Measurements from ENCODE around the gene PELI2. TPM values are rescaled to one million over a fixed set of nuclear protein-coding genes. Genes with fewer than 3 reads are reported as not detected.

Gene PELI2
- total and polyA plus RNA-seq, 2 donors (not counting 1 experiment from before 2014, with no cell fraction given), result 15.5 to 29.2 TPM

DNA sequence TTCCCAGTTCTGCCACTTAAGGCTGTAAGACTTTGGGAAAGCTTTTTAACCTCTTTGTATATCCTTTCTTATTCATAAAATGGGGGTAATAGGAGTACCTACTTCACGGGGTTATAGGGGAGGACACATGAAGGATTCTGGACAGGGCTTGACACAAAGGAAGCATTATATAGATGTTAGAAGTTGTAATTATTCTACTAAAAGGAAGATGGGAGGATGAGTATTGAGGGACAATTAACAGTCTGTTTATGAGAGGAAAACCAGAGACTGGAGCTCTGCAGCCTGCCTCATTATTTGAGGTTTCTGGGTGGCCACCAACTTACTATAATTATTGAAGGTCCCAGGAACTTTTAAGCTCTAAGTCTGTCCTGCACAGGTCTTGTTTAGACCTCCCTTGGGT, 34.0 kb downstream of the PELI2 start:
- Histone ChIP-seq H4K20me1 (ENCODE audit: control insufficient read depth, extremely low read depth, insufficient read depth, low read length) (no peaks in the 10 kb centered on the region), H3K4me2 (ENCODE audit: extremely low read depth, insufficient read depth, low read length) (no peak overlapping the region)
- TF ChIP-seq, protein P1, sequence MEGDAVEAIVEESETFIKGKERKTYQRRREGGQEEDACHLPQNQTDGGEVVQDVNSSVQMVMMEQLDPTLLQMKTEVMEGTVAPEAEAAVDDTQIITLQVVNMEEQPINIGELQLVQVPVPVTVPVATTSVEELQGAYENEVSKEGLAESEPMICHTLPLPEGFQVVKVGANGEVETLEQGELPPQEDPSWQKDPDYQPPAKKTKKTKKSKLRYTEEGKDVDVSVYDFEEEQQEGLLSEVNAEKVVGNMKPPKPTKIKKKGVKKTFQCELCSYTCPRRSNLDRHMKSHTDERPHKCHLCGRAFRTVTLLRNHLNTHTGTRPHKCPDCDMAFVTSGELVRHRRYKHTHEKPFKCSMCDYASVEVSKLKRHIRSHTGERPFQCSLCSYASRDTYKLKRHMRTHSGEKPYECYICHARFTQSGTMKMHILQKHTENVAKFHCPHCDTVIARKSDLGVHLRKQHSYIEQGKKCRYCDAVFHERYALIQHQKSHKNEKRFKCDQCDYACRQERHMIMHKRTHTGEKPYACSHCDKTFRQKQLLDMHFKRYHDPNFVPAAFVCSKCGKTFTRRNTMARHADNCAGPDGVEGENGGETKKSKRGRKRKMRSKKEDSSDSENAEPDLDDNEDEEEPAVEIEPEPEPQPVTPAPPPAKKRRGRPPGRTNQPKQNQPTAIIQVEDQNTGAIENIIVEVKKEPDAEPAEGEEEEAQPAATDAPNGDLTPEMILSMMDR (conservative IDR thresholded peaks at IDR 0.05 in 1 of 2, IDR thresholded peaks at IDR 0.05 in 1 of 2; ENCODE audit: low read depth in 1 of 2, low read length in 2 of 2), result no peak
- no peak for TF ChIP-seq EZH2 (IDR thresholded peaks at IDR 0.05; ENCODE audit: low read length, missing control alignments)

DNA sequence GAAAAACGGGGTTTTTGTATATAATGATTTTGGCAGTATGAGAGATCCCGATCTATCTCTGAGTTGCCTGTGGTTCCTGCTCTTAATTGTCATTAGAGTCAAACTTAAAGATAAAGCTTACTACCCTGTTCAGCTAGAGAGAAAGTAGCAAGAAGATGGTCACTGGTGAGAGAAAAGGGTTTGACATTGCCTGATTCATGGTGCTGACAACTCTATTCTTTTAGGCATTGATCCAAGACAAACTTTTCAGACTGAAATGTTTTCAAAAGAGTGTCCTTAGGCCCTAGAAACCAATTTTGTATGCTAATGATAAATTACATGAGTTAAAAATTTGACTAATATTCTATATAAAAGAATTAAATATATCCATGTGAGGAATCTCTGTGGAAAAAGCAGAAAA, 35.1 kb downstream of the PELI2 start:
- H2AFZ ChIP-seq (ENCODE audit: low read length), result no peak overlapping the region
- peak in 1 of 2 donors; percentile 37 for DNase-seq (ENCODE audit: low read depth in 2 of 2)
- H4K20me1 ChIP-seq (ENCODE audit: control insufficient read depth, extremely low read depth, insufficient read depth, low read length), result no peaks in the 10 kb centered on the region
- H3K4me1 ChIP-seq (ENCODE audit: control insufficient read depth, extremely low read depth, insufficient read depth, low read length), result no peaks in the 10 kb centered on the region
- H3K27me3 ChIP-seq (ENCODE audit: control insufficient read depth, insufficient read depth, low read length), result no peaks in the 10 kb centered on the region
- H3K9ac ChIP-seq (ENCODE audit: insufficient read depth, low read length), result no peak overlapping the region
- no peak overlapping the region for H3K4me3 ChIP-seq (replicated peaks in 1 of 4; ENCODE audit: control extremely low read depth in 1 of 4, insufficient read depth in 1 of 4, low read depth in 3 of 4, low read length in 4 of 4)
- H3K79me2 ChIP-seq (ENCODE audit: control insufficient read depth, insufficient read depth, low read length), result peaks cover 2% of the 10 kb centered on the region
- no peaks in the 10 kb centered on the region for H3K9me3 ChIP-seq (ENCODE audit: control insufficient read depth, insufficient read depth, low read depth, low read length)
- no peak overlapping the region for H3K27ac ChIP-seq (ENCODE audit: insufficient read depth, low read length)
- no peak overlapping the region for H3K4me2 ChIP-seq (ENCODE audit: extremely low read depth, insufficient read depth, low read length)
- H3K36me3 ChIP-seq (ENCODE audit: control insufficient read depth, insufficient read depth, low read length), result no peaks in the 10 kb centered on the region
- TF ChIP-seq, protein P1 (conservative IDR thresholded peaks at IDR 0.05 in 1 of 2, IDR thresholded peaks at IDR 0.05 in 1 of 2; ENCODE audit: low read depth in 1 of 2, low read length in 2 of 2), result no peak
- TF ChIP-seq EZH2 (IDR thresholded peaks at IDR 0.05; ENCODE audit: low read length, missing control alignments), result no peak

More for the DNA sequence above, 34.0 kb downstream of the PELI2 start:
- Histone ChIP-seq H3K9me3 (ENCODE audit: control insufficient read depth, insufficient read depth, low read depth, low read length) (no peaks in the 10 kb centered on the region), H3K9ac (ENCODE audit: insufficient read depth, low read length) (no peak overlapping the region), H2AFZ (ENCODE audit: low read length) (no peak overlapping the region), H3K4me1 (ENCODE audit: control insufficient read depth, extremely low read depth, insufficient read depth, low read length) (no peaks in the 10 kb centered on the region), H3K36me3 (ENCODE audit: control insufficient read depth, insufficient read depth, low read length) (no peaks in the 10 kb centered on the region), H3K27me3 (ENCODE audit: control insufficient read depth, insufficient read depth, low read length) (no peaks in the 10 kb centered on the region), H3K4me3 (replicated peaks in 1 of 4; ENCODE audit: control extremely low read depth in 1 of 4, insufficient read depth in 1 of 4, low read depth in 3 of 4, low read length in 4 of 4) (no peak overlapping the region), H3K27ac (ENCODE audit: insufficient read depth, low read length) (no peak overlapping the region), H3K79me2 (ENCODE audit: control insufficient read depth, insufficient read depth, low read length) (peaks cover 2% of the 10 kb centered on the region)
- no peak for DNase-seq (ENCODE audit: low read depth in 2 of 2)

DNA sequence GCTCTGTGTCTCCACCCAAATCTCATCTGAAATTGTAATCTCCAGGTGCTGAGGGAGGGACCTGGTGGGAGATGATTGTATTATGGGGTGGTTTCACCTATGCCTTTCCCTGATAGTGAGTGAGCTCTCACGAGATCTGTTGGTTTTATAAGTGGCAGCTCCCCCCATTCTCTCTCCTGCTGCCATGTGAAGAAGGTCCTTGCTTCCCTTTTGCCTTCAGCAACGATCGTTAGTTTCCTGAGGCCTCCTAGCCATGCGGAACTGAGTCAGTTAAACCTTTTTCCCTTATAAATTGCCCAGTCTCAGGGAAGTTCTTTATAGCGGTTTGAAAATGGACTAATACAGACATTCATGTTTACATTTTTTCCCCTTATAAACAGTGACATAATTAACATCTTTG, 36.1 kb downstream of the PELI2 start:
- H3K27ac ChIP-seq (ENCODE audit: insufficient read depth, low read length), result no peak overlapping the region
- no peaks in the 10 kb centered on the region for H3K27me3 ChIP-seq (ENCODE audit: control insufficient read depth, insufficient read depth, low read length)
- no peaks in the 10 kb centered on the region for H3K4me1 ChIP-seq (ENCODE audit: control insufficient read depth, extremely low read depth, insufficient read depth, low read length)
- no peak overlapping the region for H3K4me2 ChIP-seq (ENCODE audit: extremely low read depth, insufficient read depth, low read length)
- H3K9me3 ChIP-seq (ENCODE audit: control insufficient read depth, insufficient read depth, low read depth, low read length), result no peaks in the 10 kb centered on the region
- DNase-seq (ENCODE audit: low read depth in 2 of 2), result no peak
- H3K9ac ChIP-seq (ENCODE audit: insufficient read depth, low read length), result no peak overlapping the region
- H3K79me2 ChIP-seq (ENCODE audit: control insufficient read depth, insufficient read depth, low read length), result peaks cover 2% of the 10 kb centered on the region
- no peak overlapping the region for H3K4me3 ChIP-seq (replicated peaks in 1 of 4; ENCODE audit: control extremely low read depth in 1 of 4, insufficient read depth in 1 of 4, low read depth in 3 of 4, low read length in 4 of 4)
- H4K20me1 ChIP-seq (ENCODE audit: control insufficient read depth, extremely low read depth, insufficient read depth, low read length), result no peaks in the 10 kb centered on the region
- H2AFZ ChIP-seq (ENCODE audit: low read length), result no peak overlapping the region
- TF ChIP-seq EZH2 (IDR thresholded peaks at IDR 0.05; ENCODE audit: low read length, missing control alignments), result no peak
- TF ChIP-seq, protein P1 (conservative IDR thresholded peaks at IDR 0.05 in 1 of 2, IDR thresholded peaks at IDR 0.05 in 1 of 2; ENCODE audit: low read depth in 1 of 2, low read length in 2 of 2), result no peak
- no peaks in the 10 kb centered on the region for H3K36me3 ChIP-seq (ENCODE audit: control insufficient read depth, insufficient read depth, low read length)
